Rectal smooth muscle tissue (tissue), 1 donor: ENCODE data around the gene ZNF569.
"Not testable (repeated sequence)": the region's sequence is repeated elsewhere in the genome, so short reads cannot be mapped to it uniquely, and the experiment has no call there.

Experiments used
- H3K27ac ChIP-seq: one replicate; pipeline ENCODE4 v1.7.0; 2013; ENCODE audit warnings: low read depth, low read length, inconsistent platforms
- H3K27me3 ChIP-seq: one replicate; pipeline ENCODE4 v1.7.0; 2013; ENCODE audit warnings: low read length; ENCODE audit not compliant: control insufficient read depth, insufficient read depth
- H3K36me3 ChIP-seq: one replicate; pipeline ENCODE4 v1.7.0; 2013; ENCODE audit warnings: low read length; ENCODE audit not compliant: control insufficient read depth, insufficient read depth
- H3K4me1 ChIP-seq: one replicate; pipeline ENCODE4 v1.7.0; 2013; ENCODE audit warnings: low read length; ENCODE audit not compliant: control insufficient read depth, insufficient read depth
- H3K4me3 ChIP-seq: one replicate; pipeline ENCODE4 v1.7.0; 2013; ENCODE audit warnings: low read length
- H3K9ac ChIP-seq: one replicate; pipeline ENCODE4 v1.7.0; 2013; ENCODE audit warnings: low read length

ZNF569 gene

GRCh38 chr19:37468961-37469777 is 1.9 kb upstream of the ZNF569 start, which contains the start of gene ZNF570:
ZNF570 (plus strand) TSS chr19:37469356; CDS start chr19:37470355, 999 bp downstream.
- Histone ChIP-seq H3K4me1 (no peaks in the 10 kb centered on the region), H3K9ac (peak within 1 kb of the TSS; percentile 78), H3K27me3 (no peaks in the 10 kb centered on the region), H3K27ac (peak within 1 kb of the TSS; percentile 88), H3K4me3 (peak within 1 kb of the TSS; percentile 62), H3K36me3 (peaks cover 3% of the 10 kb centered on the region)

GRCh38 chr19:37467608-37468090 is 405 bp upstream of the ZNF569 start:
- Histone ChIP-seq H3K27me3 (no peaks in the 10 kb centered on the region), H3K4me3 (peak overlapping the region; percentile 96), H3K27ac (peak overlapping the region; percentile 86), H3K4me1 (no peaks in the 10 kb centered on the region), H3K9ac (no peak overlapping the region), H3K36me3 (peaks cover 3% of the 10 kb centered on the region)

GRCh38 chr19:37466277-37466797 is 907 bp downstream of the ZNF569 start:
- H3K9ac ChIP-seq, result peak overlapping the region; percentile 71
- H3K27ac ChIP-seq, result peak overlapping the region; percentile 86
- H3K4me3 ChIP-seq, result peak overlapping the region; percentile 96
- H3K36me3 ChIP-seq, result peaks cover 7% of the 10 kb centered on the region
- no peaks in the 10 kb centered on the region for H3K4me1 ChIP-seq
- H3K27me3 ChIP-seq, result no peaks in the 10 kb centered on the region

GRCh38 chr19:37452500-37453245 is 14.6 kb downstream of the ZNF569 start:
- H3K27ac ChIP-seq, result no peak overlapping the region
- no peak overlapping the region for H3K4me3 ChIP-seq
- no peaks in the 10 kb centered on the region for H3K27me3 ChIP-seq
- no peak overlapping the region for H3K9ac ChIP-seq
- H3K36me3 ChIP-seq, result peaks cover 9% of the 10 kb centered on the region
- H3K4me1 ChIP-seq, result no peaks in the 10 kb centered on the region

GRCh38 chr19:37413313-37414084 is 53.7 kb downstream of the ZNF569 start:
- no peak overlapping the region for H3K4me3 ChIP-seq
- peaks cover 23% of the 10 kb centered on the region for H3K36me3 ChIP-seq
- no peak overlapping the region for H3K27ac ChIP-seq
- H3K9ac ChIP-seq, result no peak overlapping the region
- H3K4me1 ChIP-seq, result no peaks in the 10 kb centered on the region
- no peaks in the 10 kb centered on the region for H3K27me3 ChIP-seq

GRCh38 chr19:37412700-37413099 is 54.5 kb downstream of the ZNF569 start:
- peaks cover 23% of the 10 kb centered on the region for H3K36me3 ChIP-seq
- H3K27ac ChIP-seq, result no peak overlapping the region
- H3K9ac ChIP-seq, result no peak overlapping the region
- peak overlapping the region; percentile 1 for H3K4me3 ChIP-seq
- no peaks in the 10 kb centered on the region for H3K27me3 ChIP-seq
- H3K4me1 ChIP-seq, result no peaks in the 10 kb centered on the region

- H3K27me3 ChIP-seq, H3K27ac ChIP-seq, H3K4me3 ChIP-seq, H3K4me1 ChIP-seq, H3K9ac ChIP-seq, H3K36me3 ChIP-seq: not testable (repeated sequence)
These were observed 61.0 kb downstream of the ZNF569 start for GRCh38 chr19:37406140-37406846.

- Histone ChIP-seq H3K27me3 (no peaks in the 10 kb centered on the region), H3K9ac (no peak overlapping the region), H3K36me3 (no peaks in the 10 kb centered on the region), H3K4me3 (no peak overlapping the region), H3K27ac (no peak overlapping the region), H3K4me1 (no peaks in the 10 kb centered on the region)
These were observed 63.8 kb downstream of the ZNF569 start for GRCh38 chr19:37403403-37403802.

GRCh38 chr19:37401078-37401477 is 66.2 kb downstream of the ZNF569 start:
- H3K36me3 ChIP-seq, result no peaks in the 10 kb centered on the region
- no peak overlapping the region for H3K27ac ChIP-seq
- H3K4me3 ChIP-seq, result no peak overlapping the region
- H3K9ac ChIP-seq, result no peak overlapping the region
- no peaks in the 10 kb centered on the region for H3K4me1 ChIP-seq
- H3K27me3 ChIP-seq, result no peaks in the 10 kb centered on the region

GRCh38 chr19:37391399-37391798 is 75.8 kb downstream of the ZNF569 start:
- H3K27ac ChIP-seq, H3K4me3 ChIP-seq, H3K9ac ChIP-seq, H3K4me1 ChIP-seq, H3K27me3 ChIP-seq: not testable (repeated sequence)
- peaks cover 21% of the 10 kb centered on the region for H3K36me3 ChIP-seq

- peak overlapping the region; percentile 27 for H3K4me3 ChIP-seq
- H3K9ac ChIP-seq, result no peak overlapping the region
- peaks cover 37% of the 10 kb centered on the region for H3K36me3 ChIP-seq
- no peaks in the 10 kb centered on the region for H3K4me1 ChIP-seq
- no peak overlapping the region for H3K27ac ChIP-seq
- H3K27me3 ChIP-seq, result no peaks in the 10 kb centered on the region
These were observed 78.0 kb downstream of the ZNF569 start for GRCh38 chr19:37389234-37389633.
